CD4-positive, alpha-beta T cell (primary cell): Measurements from ENCODE around the gene MRPL28. TPM values are rescaled to one million over a fixed set of nuclear protein-coding genes. Genes with fewer than 3 reads are reported as not detected.
"Not testable (repeated sequence)": the region's sequence is repeated elsewhere in the genome, so short reads cannot be mapped to it uniquely, and the experiment has no call there.

ENCODE experiments used
- ATAC-seq: fragments of 200-7000 bp; cut with Tn5 transposase; one replicate; pipeline ENCODE4 v1.10.0; 2022; ENCODE audit warnings: mild to moderate bottlenecking; ENCODE audit not compliant: poor library complexity
- CTCF ChIA-PET: fragments of 350-600 bp; sonication (Branson Sonifier 250); formaldehyde crosslinking; loops from one replicate; lab custom pipeline; 2021; ENCODE audit warnings: antibody characterized with exemption, inconsistent platforms; lab: Charles Lee
- POLR2A ChIA-PET: fragments of 350-600 bp; sonication (Branson Sonifier 250); formaldehyde crosslinking; loops from one replicate; lab custom pipeline; 2021; ENCODE audit warnings: antibody characterized with exemption, inconsistent platforms; lab: Charles Lee
- DNase-seq, 14 experiments: peaks; one replicate each; pipeline ENCODE4 v3.0.0-alpha.2; 2013 to 2020; ENCODE audit warnings: mixed read lengths in 2 of 14
- H3K27ac ChIP-seq, 2 donors: one replicate each; pipeline versions ENCODE4 v1.5.1 to v1.7.0; 2013; ENCODE audit warnings: low read length in 2 of 2, low read depth in 1 of 2, mild to moderate bottlenecking in 1 of 2
- H3K27me3 ChIP-seq, 2 experiments: 1 replicate in 1 of 2; 2 replicates in 1 of 2; pipeline versions ENCODE4 v1.6.1 to v1.7.0; 2013; ENCODE audit warnings: low read length in 2 of 2, control low read depth in 1 of 2, mild to moderate bottlenecking in 1 of 2, moderate library complexity in 1 of 2; ENCODE audit not compliant: insufficient read depth in 2 of 2, control insufficient read depth in 1 of 2
- H3K36me3 ChIP-seq: one replicate; pipeline ENCODE4 v1.6.1; 2013; ENCODE audit warnings: low read length, control low read depth; ENCODE audit not compliant: insufficient read depth
- H3K4me1 ChIP-seq: one replicate; pipeline ENCODE4 v1.6.1; 2013; ENCODE audit warnings: low read length, control low read depth; ENCODE audit not compliant: insufficient read depth
- H3K4me3 ChIP-seq: one replicate; pipeline ENCODE4 v1.5.1; 2013; ENCODE audit warnings: mild to moderate bottlenecking, low read length, moderate library complexity
- H3K9me3 ChIP-seq, 2 experiments: 1 replicate in 1 of 2; 2 replicates in 1 of 2; pipeline versions ENCODE4 v1.6.1 to v1.7.0; 2013; ENCODE audit warnings: low read length in 2 of 2, mild to moderate bottlenecking in 2 of 2, control low read depth in 1 of 2, moderate library complexity in 1 of 2; ENCODE audit not compliant: control insufficient read depth in 1 of 2, insufficient read depth in 1 of 2
- H3K27ac Mint-ChIP-seq: one replicate; pipeline ENCODE4 v1.8.0; 2020; ENCODE audit warnings: mixed read lengths
- H3K27me3 Mint-ChIP-seq: one replicate; pipeline ENCODE4 v1.8.0; 2021; ENCODE audit warnings: mixed read lengths
- H3K36me3 Mint-ChIP-seq: one replicate; pipeline ENCODE4 v1.8.0; 2021; ENCODE audit warnings: low read depth, mixed read lengths
- H3K4me1 Mint-ChIP-seq: one replicate; pipeline ENCODE4 v1.8.0; 2021; ENCODE audit warnings: low read depth, mixed read lengths
- H3K4me3 Mint-ChIP-seq: one replicate; pipeline ENCODE4 v1.8.0; 2020; ENCODE audit warnings: mild to moderate bottlenecking, mixed read lengths
- H3K9me3 Mint-ChIP-seq: one replicate; pipeline ENCODE4 v1.8.0; 2020; ENCODE audit warnings: mixed read lengths
- CTCF ChIP-seq: fragments of 200-600 bp; IDR thresholded peaks from one replicate; pipeline ENCODE4 v1.8.0; 2022; ENCODE audit warnings: antibody characterized with exemption, mild to moderate bottlenecking
- intact Hi-C, 2 experiments: fragments of 100-400 bp; cut with DNase I in 1 of 2; cut with micrococcal nuclease in 1 of 2; formaldehyde crosslinking; loops; one replicate each; pipeline versions ENCODE4 v1.15.1 to v1.9.0; 2023 to 2025; cut with DNase I, micrococcal nuclease
- total RNA-seq, 174 experiments: library from RNA in 2 of 174; stranded (reverse) in 2 of 174; gene quantifications; one replicate each; pipeline ENCODE4 v1.2.3 and lab custom pipeline; 2021 to 2026

The MRPL28 gene
- total RNA-seq, 2 experiments from 2014 or later = 19.6 to 19.7 TPM

- intact Hi-C loops = no loop called here
- ATAC-seq (peak; percentile 40), DNase-seq (no peak)
- Mint-ChIP-seq H3K4me3 (no peak overlapping the region), H3K9me3 (no peaks in the 10 kb centered on the region), H3K4me1 (peaks cover 66% of the 10 kb centered on the region), H3K36me3 (peaks cover 68% of the 10 kb centered on the region), H3K27me3 (no peaks in the 10 kb centered on the region), H3K27ac (peak overlapping the region; percentile 69)
- POLR2A ChIA-PET = interaction anchor here (0.6 to 1.6 kb wide), 5 partner anchors 9 to 108 kb away, joined by 3 to 7 read pairs (median 4); partner anchors contain the start of genes AXIN1 and FAM234A
- H3K4me3 ChIP-seq = no peak overlapping the region
- no peak for TF ChIP-seq CTCF
- CTCF ChIA-PET = interaction anchor here (1.2 to 1.5 kb wide), 2 partner anchors 19 to 106 kb away, joined by 3 read pairs; no protein-coding TSS in a partner anchor
- H3K9me3 ChIP-seq = no peaks in the 10 kb centered on the region
- no peak overlapping the region for H3K27ac ChIP-seq
- H3K4me1 ChIP-seq = peaks cover 83% of the 10 kb centered on the region
- H3K27me3 ChIP-seq = no peaks in the 10 kb centered on the region
- peaks cover 51% of the 10 kb centered on the region for H3K36me3 ChIP-seq
Measured at GRCh38 chr16:342455-343213, 27.7 kb downstream of the MRPL28 start.

GRCh38 chr16:341974-342336 is 28.4 kb downstream of the MRPL28 start:
- CTCF ChIA-PET, H3K9me3 ChIP-seq, H3K9me3 Mint-ChIP-seq, H3K4me3 Mint-ChIP-seq, H3K4me3 ChIP-seq, H3K27ac ChIP-seq, intact Hi-C loops, H3K27me3 ChIP-seq, ATAC-seq, H3K27me3 Mint-ChIP-seq, DNase-seq: not testable (repeated sequence)
- Histone ChIP-seq H3K4me1 (peaks cover 81% of the 10 kb centered on the region), H3K36me3 (peaks cover 44% of the 10 kb centered on the region)
- H3K27ac Mint-ChIP-seq = peak overlapping the region; percentile 43
- H3K4me1 Mint-ChIP-seq = peaks cover 59% of the 10 kb centered on the region
- H3K36me3 Mint-ChIP-seq = peaks cover 62% of the 10 kb centered on the region
- POLR2A ChIA-PET = interaction anchor here (0.6 kb wide), 1 partner anchor 103 kb away, joined by 3 read pairs; no protein-coding TSS in a partner anchor

GRCh38 chr16:341095-341973 is 29.0 kb downstream of the MRPL28 start:
- Mint-ChIP-seq H3K36me3 (peaks cover 55% of the 10 kb centered on the region), H3K4me1 (peaks cover 56% of the 10 kb centered on the region), H3K27ac (peak overlapping the region; percentile 43)
- CTCF ChIA-PET, H3K4me3 ChIP-seq, DNase-seq, H3K27ac ChIP-seq, H3K27me3 Mint-ChIP-seq, intact Hi-C loops, H3K9me3 Mint-ChIP-seq, H3K4me3 Mint-ChIP-seq, H3K9me3 ChIP-seq, H3K27me3 ChIP-seq, ATAC-seq: not testable (repeated sequence)
- peaks cover 38% of the 10 kb centered on the region for H3K36me3 ChIP-seq
- POLR2A ChIA-PET = interaction anchor here (0.7 to 0.9 kb wide), 2 partner anchors 8 to 105 kb away, joined by 3 read pairs; no protein-coding TSS in a partner anchor
- H3K4me1 ChIP-seq = peaks cover 77% of the 10 kb centered on the region
